GM18873 (cell line): ENCODE data around the gene BMP8B.

Source experiments
- ATAC-seq: cut with Tn5 transposase; IDR thresholded peaks from one replicate; pipeline ENCODE4 v1.9.1; 2021; ENCODE audit warnings: mild to moderate bottlenecking, moderate library complexity, moderate number of reproducible peaks; ENCODE audit not compliant: unreplicated experiment, low FRiP score

The BMP8B gene

DNA sequence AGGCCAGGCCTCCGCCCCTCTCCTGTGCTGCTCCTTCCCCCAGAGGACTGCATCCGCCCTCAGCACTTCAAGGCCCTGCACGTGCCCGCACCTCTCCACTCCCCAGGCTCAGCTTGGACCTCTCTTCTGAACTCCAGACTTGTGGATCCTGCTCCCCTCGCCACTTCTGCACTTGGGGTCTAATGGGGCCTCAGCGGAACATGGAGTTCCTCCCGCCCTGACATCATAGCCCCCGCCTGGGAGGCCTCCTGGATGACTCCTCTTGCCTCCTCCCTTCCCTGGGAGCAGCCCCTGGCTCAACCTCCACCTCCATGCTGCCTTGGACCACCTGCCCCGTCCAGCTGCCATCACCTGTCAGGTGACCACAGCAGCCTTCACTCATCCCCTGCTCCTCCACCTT, 27.6 kb downstream of the BMP8B start:
- ATAC-seq: no peak

DNA sequence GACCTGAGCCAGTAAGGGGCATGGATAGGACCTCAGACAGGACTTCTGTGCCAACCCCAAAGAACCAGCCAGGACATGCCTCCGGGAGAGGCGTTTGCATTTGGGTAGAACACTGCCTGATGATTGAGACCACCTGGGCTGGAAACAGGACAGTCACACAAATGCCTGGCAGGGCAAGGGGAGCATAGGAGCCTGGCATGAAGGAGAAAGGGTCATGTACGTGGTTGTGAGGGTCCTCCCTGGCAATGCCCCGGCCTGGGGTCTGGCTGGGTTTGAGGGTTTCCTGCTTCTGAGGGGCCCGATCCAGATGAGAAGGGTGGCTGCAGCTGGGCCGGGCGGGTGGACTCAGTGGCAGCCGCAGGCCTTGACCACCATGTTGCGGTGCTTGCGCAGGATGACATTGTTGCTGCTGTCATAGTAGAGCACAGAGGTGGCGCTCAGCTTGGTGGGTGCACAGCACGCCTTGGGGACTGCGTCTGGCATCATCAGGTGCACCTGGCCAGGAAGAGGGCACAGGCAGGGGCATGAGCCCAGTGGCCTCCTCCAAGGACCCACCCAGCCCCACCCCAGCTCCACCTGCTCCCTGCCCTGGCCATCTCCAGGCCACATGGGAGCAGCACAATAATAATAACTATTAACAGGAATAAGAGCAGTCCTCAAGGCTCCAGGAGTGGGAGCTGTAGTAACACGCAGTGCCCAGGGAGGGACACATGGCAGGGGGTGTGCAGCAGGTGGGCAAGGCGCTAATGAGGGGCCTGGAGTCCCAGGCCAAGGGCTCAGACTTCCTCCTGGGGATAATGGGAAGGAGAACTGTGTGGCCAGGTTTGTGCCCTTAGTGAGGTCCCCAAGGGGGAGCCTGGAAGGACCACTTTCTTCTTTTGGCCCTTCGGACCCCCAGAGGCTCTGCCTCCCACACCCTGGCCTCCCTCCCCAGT, 28.3 kb downstream of the BMP8B start:
- no peak for ATAC-seq

GRCh38 chr1:39759436-39759726, 29.3 kb downstream of the BMP8B start:
- ATAC-seq: no peak

DNA sequence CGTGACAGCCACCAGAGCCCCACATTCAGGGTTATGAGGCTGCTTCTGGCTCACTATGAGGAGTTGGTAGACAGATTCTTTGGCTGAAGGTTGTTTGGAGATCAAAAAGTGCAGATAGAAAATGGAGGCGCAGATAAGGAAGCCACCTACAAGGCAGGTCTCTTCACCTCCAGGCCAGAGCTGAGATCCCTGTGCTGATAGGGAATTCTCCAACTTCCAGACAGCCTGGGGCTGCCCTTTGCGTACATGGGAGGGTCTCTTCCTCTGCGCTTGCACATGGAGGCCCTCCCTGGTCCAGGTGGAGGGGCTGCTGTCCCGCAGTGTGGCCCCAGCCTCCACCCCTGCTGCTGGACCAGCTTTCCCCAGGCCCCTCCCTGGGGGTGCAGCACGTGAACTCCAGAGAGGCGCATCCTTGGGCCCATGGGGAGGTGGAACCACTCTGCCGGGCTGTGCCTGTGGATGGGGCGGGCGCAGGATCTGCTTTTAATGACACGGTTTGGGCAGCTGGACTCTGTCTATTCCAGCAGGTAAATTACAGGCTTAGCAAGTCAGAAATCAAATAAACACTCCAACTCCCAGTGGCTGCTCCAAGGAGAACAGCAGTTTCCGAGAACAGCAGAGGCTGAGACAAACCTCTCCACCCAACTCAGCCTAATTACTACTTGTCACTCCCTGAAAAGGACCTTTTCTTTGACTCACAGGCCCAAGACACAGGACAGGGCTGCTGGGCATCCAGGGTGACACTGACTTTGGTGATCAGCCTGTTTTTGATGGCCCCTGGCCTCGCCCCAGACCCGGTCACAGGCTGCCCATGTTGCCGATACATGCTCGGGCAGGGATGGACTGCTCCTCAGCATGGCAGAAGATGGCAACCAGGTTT, 29.9 kb downstream of the BMP8B start:
- no peak for ATAC-seq

DNA sequence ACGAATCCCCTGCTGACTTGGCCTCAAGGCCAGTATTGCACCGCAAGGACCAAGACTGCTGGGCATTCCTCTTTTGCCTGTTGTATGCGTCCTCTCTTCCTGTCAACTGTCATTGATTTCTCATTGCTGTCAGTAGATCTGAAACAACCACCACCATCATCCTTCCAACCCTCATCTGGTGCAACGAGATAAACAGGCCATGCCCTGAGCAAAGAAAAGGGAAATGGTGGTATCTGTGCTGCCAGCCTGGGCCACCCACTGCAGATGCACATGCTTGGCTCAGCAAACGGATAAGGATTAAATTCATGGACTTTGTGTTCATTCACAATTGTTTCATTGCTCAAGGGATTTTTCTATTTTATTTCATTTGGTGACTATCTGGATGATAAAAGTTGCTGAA, 31.2 kb downstream of the BMP8B start:
- no peak for ATAC-seq

- ATAC-seq: no peak
Observed at GRCh38 chr1:39755965-39756659, 32.6 kb downstream of the BMP8B start.

DNA sequence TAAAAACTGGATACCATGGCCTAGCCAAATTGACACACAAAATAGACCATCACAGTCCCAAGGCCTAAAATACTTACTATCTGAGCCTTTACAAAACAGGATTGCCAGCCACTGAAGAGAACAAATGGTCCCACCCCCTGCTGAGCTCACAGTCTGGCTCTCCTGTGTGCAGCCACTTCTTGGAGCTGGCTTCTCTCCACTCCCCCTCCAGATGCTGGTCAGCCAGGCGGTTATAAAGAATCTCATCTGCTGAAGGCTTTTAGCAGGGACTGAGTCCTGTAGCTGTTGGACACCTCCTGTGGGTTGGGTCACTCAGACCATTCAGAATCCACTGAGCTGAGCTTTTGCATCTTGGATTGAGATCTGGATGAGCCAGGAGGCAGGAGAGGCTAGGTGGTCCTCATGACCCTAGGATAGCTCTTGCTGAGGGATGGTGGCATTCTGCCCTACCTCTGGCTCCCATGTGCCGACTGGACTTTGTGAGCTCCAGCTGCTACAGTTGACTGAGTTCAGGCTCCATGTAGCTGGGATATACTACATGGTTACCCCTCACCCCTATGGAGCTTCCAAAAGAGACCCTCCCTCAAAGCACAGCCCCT, 33.7 kb downstream of the BMP8B start:
- no peak for ATAC-seq

GRCh38 chr1:39754026-39754570, 34.6 kb downstream of the BMP8B start:
- no peak for ATAC-seq

DNA sequence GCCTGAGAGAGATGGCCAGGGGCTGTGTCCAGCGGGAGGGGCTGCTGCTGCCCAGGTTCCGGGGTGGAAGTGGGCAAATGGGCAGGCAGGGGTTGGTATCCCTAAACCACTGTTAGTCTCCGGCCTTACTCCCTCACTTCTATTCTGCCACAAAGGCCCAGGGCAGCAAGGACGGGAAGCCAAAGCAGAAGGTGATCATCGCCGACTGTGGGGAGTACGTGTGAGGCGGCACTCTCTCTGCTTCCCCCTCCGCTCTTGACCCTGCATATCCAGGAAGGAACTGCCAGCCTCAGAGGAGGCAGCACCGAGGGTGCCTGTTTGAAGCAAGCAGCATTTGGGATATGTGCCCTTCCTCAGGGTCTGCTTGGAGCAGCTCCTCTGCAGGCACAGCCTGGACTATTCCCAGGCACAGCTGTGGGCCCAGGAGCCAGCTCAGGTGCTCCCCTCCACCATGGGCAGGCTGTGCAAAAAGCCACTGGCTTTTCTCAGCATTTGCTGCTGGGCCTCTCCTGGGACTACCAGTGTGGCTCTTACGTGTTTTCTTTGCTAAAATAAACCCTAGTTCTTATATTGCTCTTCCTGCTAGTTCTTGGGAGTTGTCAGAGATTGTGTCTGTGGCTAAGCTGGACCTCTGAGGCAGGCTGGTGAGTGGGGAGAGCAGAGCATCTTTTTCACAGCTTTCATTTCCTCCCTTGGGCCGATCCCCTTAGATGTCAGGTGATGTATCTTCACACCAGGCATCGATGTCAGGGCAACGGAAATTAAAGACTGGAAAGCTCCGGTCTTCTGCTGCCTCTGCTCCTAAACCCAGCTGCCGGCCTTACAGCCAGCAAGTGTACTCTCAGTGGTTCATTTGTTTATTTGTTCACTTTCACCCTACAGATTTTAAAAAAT, 35.3 kb downstream of the BMP8B start:
- ATAC-seq: no peak

- no peak for ATAC-seq
Observed at GRCh38 chr1:39752703-39753102, 36.0 kb downstream of the BMP8B start.

GRCh38 chr1:39751595-39751994, 37.1 kb downstream of the BMP8B start:
- no peak for ATAC-seq

- ATAC-seq: no peak
Observed at GRCh38 chr1:39745016-39745670, 43.5 kb downstream of the BMP8B start.

DNA sequence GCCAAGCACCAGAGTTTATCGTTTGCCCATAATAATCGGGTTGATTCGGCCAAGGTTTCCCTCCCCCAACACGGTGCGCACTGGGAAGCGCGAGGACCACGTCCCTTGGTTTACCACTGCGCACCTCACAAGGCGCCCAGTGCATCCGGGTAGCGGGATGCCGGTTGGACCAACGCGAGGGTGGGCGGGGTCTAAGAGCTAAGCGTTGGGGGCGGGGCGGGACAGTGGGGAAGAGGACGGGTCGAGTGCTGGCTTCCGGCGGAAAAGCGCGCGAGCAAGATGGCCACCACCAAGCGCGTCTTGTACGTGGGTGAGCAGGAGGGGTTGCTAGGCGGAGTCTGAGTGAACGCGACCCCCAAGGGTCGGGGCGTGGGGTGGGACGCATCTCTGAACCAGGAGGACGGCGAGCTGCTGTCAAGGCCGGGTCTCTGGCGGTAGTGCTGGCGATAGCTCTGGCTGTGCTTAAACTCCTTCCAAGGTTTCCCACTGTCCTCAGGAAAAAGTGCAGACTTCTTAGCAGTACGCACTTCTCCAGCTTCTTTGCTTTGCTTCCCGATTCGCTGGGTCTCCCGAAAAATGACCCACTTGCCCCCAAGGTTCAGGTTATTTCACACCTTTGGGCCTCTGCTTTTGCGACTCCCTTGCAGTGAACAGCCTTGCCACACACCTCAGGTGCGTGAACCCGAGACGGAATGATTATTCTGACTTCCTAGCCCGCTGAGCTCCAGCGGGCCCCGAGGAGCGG, 49.9 kb downstream of the BMP8B start, which contains the start of gene PPIE:
Gene PPIE (plus strand): TSS at position 261 of the 745 bp plus-strand sequence. CDS start 19 bp downstream, at position 280.
- ATAC-seq: no peak

GRCh38 chr1:39737546-39738169, 51.0 kb downstream of the BMP8B start:
- no peak for ATAC-seq

DNA sequence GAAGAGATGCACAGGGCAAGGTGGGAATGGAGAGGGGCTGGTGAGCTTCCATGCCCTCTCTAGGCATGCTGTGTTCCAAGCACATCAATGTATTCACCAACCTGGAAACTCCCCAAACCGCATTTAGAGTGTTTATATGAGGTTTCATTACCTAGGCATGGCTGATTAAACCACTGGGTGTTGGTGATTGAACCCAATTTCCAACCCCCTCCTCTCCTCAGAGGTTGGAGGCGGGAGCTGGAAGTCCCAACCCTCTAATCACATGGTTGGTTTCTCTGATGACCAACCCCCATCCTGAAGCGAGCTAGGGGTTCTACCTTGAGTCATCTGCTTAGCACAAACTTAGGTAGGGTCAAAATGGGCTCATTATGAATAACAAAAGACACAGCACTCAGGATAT, 52.9 kb downstream of the BMP8B start:
- ATAC-seq: no peak

- ATAC-seq: no peak
Observed at GRCh38 chr1:39733161-39733560, 55.5 kb downstream of the BMP8B start.

- ATAC-seq: no peak
Observed at GRCh38 chr1:39732730-39733129, 55.9 kb downstream of the BMP8B start.

- ATAC-seq: no peak
Observed at GRCh38 chr1:39729842-39730241, 58.8 kb downstream of the BMP8B start.
